HG02943 (cell line): Measurements from ENCODE around the gene SDK2.
"Not testable (repeated sequence)": the region's sequence is repeated elsewhere in the genome, so short reads cannot be mapped to it uniquely, and the experiment has no call there.

ENCODE experiments used
- ATAC-seq: cut with Tn5 transposase; IDR thresholded peaks from one replicate; pipeline ENCODE4 v1.9.1; 2021; ENCODE audit warnings: mild to moderate bottlenecking, low read depth, moderate library complexity; ENCODE audit not compliant: unreplicated experiment

Gene SDK2

DNA sequence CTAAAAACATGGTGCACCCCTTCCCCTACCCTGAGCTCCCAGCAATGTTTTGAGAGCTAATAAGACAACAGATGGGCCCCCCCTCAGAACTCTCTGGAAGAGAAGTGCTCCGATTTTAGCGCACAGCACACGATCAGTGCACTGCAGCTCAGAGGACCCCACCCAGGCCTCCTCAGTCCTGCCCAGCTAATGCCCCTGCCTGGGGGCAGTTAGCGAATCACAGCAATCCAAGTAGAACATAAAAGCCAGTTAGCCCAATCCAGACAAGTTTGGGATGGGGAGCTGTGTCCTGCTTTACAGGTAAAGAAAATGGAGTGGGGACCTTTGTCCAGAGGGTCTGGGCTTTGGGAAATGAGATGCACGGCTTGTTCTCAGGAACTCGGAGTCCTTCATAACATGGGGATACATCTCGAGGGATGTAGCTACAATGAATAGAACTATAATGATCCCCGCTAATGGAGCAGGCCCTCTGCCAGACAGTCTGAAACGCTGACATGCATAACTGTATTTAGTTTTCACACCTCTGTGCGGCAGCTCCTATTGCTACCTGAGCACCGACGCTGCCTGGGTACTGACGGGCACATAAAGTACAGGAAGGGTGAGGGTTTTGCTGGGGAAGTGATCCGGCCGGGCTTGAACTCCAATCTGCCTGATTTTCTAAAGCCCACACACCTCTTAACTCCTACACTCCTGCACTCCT is 302.7 kb downstream of the SDK2 start:
- ATAC-seq = no peak

DNA sequence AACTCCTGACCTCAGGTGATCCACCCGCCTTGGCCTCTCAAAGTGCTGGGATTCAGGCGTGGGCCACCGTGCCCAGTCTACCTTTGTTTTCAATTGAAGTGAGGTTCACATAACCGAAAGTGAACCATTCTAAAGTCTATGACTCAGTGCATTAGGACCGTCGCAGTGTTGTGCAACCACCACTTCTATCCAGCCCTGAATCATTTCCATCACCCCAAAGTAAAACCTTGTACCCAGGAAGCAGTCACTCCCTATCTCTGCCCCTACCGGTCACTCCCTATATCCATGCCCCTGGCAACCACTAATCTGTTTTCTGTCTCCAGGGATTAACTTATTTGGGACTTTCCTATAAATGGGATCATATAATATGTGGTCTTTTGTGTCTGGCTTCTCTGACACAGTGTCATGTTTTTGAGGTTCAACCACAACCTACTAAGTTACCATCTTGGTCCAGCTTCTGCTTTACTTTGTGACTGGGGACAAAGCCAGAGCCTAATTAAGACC is 304.1 kb downstream of the SDK2 start:
- ATAC-seq = no peak

DNA sequence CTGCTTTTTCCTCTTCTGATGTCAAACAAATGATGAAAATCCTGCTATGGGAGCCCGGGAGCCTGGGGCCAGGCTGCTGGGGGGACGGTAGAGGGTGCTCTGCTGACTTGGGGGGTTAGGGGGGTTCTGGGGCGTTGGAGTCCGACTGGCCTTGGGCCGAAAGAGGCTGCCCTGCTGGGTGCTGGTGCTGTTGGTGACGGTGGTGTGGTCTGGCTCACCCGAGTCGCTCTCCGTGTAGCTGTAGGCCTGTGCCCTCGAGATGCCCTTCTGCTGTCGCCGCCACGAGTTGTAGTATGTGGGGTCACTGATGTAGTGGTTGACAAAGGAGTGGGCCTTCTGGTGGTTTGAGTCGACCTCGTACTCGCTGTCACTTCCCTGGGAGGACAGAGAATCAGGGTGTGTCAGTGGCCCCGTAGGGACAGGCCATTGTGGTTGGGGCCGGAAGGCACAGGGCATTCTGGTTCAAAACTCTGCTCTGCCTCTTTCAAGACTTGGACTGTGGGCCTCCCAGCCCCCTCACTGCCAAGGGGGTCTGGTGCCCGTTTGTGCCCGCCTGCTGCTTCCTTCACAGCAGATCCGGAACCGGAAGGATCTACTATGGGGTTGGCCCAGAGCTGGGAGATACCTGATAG is 305.6 kb downstream of the SDK2 start:
- ATAC-seq = no peak

DNA sequence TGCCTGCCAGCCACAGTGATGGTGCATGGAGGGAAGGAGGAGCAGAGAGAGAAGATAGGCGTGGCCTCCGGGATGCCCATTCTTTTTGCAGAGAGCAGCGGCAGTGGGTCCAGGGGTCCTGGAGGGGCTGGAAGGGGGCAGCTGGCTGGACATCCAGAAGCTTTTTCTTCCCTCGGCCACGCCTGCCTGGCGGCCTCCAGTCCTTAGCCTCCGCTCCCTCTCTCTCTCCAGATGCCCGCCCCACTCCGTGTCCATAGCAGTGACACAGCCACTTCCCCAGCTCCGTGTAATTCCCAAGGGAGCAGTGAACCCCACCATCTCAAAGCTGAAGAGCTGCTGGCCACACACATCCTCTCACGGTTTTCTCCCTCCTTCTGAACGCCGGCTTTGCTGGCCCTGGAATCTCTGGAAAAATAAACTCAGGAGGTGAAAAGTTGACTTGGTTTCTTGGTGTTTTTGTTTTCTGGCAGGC is 306.2 kb downstream of the SDK2 start:
- ATAC-seq = no peak

DNA sequence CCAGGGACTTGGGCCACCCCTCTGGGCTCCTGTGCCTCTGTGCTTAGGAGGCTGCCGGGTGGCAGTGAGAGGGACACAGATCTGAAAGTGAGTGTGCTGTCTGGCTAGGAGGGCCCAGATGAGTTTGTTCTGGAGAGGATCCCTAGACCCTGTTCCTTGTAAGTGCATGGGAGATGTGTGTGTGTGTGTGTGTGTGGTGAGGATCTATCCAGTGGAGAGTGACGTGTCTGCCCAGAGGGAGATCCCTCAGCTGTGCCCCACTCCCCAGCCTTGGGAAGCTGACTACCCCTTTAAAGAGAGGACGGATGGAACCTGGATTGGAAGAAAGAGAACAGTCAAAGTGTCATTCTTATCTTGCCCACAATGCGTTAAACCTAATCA is 306.9 kb downstream of the SDK2 start:
- no peak for ATAC-seq

DNA sequence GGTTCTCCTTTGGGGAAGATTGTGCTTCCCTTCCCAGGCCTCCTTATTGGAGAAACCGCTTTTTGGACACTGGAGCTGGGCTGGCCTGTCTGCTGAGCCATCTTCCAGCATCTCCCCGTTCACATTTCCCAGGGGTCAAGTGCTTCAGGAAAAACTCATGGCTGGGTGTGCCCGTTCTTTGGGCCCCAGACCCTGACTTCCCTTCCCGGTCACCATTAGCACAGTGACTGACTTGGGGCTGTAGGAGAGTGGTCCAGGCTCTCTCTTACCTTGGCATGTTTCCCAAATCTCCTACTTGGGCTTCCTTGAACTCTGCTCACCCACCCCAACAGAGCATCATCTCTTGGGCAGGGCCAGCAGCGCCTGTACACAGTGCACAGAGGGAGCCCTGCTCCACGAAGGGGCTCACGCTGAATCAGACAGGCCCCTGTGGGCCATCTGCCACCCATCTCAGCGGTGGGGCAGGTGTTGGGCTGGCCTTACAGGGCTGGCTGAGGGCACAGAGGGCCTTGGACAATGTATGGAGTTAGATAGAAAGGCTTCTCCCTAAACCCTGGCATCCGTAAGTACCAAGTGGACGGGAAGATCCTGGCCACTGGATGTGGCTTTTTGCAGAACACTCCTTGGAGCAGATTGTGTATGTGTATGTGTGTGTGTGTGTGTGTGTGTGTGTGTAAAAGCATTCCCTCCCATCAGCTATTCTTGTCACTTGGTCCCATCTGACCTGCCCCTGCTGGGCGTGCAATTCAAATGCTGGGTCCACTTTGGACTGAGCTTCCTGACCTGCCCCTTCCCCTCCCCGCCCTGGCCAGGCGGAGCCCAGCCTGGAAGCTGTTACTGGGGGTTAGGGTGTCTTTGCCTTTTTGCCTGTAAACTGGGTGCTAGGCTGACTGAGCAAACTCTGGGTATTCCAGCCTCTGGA is 307.6 kb downstream of the SDK2 start:
- ATAC-seq = no peak

DNA sequence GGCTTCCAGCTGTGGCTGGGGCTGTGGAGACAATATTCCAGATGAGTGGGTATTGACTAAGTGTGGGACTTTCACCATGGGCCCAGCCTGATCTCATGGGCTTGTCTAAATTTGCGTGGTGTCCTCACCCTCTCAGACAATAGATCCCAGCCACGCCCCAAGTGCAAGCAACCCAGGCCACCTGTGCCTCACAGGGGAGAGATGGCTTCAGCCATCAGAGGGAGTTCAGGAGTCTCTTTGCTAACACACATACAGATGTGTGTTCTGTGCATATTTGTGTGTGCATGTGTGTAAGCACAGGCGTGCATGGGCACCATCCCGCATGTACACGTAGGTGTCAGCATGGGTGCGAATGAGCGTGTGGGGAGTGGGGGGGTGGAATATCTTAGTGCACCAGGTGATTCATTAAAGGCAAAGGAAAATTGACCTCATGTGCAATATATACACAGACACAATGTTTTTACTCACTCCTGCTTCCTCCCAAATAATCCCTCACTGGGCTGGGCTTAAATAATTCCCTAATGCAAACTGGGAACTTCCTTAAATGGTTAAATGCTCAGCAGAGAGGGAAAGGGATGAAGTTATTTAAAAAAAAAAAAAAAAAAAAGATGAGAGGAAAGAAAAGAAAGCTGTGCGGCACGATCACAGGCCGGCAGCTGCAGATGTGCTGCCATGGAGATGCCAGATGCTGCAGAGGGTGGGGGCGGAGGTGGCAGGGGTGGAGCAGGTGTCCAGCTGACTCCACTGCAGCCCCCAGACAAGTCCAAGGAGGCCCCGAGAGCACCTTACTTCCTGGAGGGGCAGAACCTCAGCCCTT is 308.4 kb downstream of the SDK2 start:
- ATAC-seq = no peak

DNA sequence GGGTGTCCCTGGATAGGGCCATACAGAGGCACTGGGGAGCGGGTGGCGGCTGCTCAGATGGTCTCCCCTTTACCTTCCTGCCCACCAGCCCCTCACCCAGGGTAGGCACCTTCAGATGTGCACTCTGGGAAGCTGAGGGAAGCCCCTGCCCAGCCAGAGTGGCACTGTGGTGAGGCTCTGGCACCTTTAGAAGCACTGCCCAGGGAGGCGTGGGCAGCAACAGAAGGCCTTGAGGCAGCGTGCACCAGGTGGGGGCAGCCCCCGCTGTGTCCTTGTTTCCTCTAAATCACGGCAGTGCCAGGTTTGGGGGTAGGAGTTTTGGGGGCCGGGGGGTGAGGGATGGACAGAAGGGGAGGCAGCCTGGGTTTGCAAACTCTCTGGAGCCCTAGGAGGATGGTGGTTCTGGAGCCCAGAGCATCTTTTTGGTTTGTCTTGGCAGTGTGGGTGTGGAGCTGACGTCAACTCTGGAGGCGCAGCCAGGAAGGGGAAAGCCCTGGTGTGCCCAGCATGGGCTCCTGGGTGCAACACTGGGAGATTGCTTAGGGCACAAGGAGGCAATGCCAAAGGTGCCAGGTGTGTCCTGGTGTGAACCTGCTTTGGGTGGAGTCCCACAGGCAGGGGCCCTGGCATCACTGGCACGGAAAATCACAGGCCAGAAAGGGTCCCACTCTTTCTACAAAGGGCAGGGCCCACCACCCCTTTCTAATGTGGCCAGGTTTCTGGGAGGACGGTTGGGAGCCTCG is 309.3 kb downstream of the SDK2 start:
- ATAC-seq = no peak

DNA sequence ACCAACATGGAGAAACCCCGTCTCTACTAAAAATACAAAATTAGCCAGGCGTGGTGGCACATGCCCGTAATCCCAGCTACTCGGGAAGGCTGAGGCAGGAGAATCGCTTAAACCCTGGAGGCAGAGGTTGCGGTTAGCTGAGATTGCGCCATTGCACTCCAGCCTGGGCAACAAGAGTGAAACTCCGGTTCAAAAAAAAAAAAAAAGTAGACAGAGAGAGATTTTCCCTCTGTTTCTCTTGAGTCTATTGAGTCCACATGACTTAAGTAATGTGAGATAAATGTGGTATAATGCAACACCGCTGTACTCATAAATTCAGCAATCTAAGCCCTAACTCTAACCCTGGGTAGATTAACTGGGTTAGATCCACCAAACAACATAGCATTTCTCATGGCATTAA is 310.8 kb downstream of the SDK2 start:
- not testable (repeated sequence) for ATAC-seq

DNA sequence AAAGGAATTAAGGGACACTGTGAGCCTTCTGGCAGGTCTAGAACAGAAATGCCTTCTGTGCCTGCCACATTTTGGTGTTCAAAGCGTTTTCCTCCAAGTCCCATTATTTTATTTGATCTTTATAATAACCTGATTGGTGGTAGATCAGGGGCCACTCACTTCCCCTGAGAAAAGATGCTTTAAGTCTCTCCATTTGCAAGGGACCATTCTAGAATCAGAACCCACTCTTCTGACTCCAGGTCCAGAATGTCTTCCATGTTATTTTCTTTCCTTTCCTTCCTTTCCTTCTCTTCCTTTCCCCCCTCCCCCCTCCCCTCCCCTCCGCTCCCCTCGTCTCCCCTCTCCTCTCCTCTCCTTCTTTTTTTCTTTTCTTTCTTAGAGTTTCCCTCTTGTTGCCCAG is 313.2 kb downstream of the SDK2 start:
- ATAC-seq = no peak

DNA sequence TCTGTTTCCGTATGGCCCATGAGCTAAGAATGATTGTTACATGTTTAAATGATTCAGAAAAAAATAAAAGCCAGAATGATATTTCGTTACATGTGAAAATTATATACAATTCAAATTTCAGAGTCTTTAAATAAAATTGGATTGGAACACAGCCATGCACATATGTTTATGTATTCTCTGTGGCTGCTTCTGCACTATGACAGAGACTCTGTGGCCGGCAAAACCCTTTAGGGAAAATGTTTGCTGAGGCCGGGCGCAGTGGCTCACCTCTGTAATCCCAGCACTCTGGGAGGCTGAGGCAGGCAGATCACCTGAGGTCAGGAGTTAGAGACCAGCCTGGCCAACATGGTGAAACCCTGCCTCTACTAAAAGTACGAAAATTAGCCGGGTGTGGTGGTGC is 316.6 kb downstream of the SDK2 start:
- ATAC-seq = no peak

DNA sequence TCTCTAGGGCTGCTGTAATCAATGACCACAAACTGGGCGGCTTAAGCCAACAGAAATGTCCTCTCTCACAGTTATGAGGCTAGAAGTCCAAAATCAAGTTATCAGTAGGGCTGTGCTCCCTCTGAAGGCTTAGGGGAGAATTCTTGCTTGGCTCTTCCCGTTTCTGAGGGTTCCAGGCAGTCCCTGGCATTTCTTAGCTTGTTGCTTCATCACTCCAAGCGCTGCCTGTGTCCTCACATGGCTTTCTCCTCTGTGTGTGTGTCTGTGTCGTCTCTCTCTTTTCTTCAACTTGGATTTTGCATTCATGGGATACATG is 318.8 kb downstream of the SDK2 start:
- ATAC-seq = no peak

DNA sequence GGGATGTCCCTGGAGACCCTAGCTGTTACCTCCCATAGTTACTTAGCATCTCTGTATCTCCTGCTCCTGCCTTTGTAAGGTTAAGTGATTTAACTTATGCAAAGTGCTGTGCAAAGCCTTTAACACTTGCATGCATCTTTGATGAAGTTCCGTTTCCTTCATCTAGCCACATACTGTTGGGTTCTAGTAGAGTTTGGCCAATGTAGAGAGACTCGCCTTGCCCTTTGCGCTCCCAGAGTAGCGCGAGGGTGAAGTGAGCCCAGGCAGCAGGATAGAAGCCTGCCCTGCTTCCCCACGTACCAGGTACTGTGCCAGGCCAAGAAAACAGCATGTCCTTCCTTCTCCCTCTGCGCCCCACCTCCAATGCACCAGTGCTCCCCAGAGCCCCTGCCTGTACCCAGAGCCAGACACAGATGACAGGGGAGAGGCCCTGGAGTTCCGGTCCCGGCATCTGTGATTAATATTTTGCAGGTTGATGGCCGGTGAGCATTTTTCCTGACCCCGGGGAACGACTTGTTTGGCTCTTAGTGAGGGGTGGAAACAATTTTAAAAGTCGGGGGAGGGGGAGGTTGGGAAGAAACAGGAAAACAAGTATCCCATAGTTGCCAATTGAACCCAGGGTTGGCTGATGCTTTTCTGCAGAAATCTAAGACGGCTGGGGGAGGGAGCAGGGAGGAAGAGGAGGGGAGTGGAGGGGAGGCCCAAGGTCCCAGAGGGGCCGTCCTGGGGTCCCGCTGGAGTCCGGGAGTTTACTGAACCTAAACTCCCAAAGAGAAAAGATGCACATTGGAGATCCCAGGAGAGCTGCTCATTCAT is 319.3 kb downstream of the SDK2 start:
- no peak for ATAC-seq

DNA sequence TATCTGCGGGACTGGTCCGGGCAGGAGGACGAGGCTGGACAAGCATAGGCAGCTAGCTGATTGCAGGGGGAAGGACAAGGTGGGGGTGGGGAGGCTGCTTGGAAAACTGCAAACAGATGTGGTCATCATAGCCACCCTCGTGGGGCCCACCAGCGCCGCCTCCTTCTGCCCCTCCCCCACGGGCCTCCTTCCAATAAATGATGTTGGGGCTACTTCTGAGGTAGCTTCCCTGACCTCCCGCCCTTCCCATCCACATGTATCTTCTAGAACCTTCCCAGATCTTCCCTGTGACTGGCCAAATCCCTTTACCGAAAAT is 320.1 kb downstream of the SDK2 start:
- no peak for ATAC-seq

DNA sequence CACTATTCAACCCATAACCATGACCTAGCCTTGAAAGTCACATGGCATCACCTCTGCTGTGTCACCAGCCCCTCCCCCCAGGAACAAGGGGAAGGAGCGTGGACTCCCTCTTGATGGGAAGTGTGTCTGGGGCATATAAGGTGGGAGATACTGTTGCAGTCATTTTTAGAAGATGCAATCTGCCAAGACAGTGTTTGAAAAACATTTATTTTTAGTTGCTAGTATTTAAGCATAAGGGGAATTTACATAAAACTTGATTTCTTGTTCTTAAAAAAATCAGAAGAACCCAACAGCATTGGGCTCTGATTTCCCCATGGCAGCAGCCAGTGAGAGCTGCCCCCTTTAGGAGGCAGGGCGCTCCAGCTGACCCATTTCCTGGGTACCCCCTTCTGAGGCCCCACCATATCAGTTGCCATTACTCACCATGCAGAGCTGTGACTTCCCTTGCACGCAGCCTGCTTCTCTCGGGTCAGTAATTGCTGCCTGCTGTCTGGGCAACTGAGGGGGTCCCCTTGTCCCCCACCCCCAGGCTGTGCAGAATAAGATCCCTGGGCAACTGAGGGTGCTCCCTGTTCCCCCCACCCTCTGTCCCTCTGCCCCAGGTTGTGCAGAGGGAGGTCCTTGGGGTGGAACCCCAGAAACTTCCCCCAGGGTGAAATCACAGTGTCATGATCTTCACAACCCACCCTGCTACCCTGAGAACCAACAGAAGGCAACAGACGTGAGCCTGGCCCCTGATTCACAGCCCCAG is 320.7 kb downstream of the SDK2 start:
- no peak for ATAC-seq

DNA sequence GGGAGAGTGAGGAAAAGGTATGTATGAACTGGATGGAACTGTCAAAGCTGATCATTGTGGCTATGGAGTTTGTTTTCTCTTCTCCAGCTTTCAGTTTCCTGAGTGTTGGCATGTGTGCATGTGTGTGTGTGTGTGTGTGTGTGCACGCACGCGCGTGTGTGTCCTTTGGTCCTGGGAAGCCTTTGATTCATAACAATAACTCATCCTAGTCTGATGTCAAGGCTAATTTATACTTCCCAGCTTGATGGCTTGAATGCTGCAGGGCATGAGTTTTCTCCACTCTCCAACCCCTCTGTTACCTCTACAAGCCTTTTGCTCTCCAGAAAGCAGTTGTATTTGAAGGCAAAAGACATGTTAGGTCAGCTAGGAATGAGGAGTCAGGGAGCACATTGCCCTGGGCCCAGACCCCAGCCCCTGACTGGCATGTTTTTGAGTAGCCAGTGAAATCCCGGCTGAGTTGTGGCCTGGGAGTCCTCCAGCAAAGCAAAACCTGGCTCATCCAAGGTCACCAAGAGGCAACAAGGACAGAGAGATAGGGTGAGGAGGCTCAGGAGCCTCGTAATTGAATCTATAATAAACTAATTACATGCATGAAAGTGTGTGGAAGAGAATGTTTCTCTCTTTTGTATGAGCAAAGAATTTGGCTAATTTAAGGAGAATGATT is 323.5 kb downstream of the SDK2 start:
- no peak for ATAC-seq

DNA sequence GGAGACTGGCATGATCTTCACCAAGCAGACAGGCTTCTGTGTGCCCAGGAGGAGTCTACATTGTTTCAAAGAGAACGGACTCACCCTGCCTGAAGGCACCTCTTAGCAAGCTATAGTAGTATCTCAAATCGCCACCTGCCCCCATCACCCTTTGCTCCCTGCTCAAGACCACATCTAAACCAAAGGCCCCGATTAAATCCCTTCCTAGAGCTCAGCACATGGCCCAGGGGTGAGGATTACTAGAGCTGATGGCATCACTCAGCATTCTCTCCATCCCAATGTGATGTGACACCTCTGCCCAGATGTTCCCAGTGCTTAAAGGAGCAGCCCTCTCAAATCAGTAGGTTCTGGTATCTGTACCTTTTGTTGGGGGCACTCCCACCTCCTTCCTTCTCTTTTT is 324.5 kb downstream of the SDK2 start:
- no peak for ATAC-seq

DNA sequence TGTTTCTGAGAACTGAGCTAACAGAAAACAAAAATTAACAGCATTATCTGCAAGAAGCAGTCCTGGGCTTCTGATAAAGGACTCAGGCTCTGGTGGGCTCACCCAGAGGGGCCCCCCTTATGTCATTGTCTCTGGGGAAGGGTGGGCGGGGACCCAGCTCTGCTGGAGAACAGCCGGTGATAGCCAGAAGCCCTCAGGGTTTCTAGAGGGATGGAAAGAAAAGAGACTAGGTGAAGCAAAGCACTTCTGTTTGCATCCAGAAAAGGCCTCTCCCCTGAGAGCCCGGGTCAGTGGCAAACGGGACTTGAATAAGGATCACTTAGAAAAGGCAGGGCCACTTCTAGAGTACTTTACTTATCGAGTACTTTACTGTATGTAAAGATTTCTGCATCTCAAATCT is 325.4 kb downstream of the SDK2 start:
- no peak for ATAC-seq
